NCI-H69 (cell line): ENCODE results near the gene SYS1.

ENCODE experiments used
- DNase-seq: peaks from one replicate; lab custom pipeline; 2025; lab: John Stamatoyannopoulos, UW

Gene SYS1

GRCh38 chr20:45415822-45416637, 53.1 kb downstream of the SYS1 start, which contains the start of gene PIGT:
Gene PIGT (plus strand): TSS chr20:45416141. CDS start chr20:45416157, 16 bp downstream.
- peak; percentile 86 for DNase-seq

DNA sequence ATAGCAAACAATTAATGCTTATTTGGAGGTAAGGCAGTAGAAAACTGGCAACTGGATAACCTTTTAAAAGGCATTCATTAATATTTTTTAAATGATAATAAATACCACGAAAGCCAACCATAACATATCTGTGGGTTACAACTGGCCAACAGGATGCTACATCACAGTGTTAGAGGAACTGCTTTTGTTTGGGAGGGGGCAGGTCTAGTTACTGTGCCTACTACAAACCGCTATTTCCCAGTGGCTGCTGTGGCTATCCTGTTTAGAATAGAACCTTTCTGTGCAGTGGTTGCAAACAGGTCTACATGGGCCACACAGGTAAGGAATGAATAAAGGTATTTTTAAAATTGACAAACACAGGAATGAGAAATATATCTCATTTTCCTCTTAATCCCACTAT, 54.0 kb downstream of the SYS1 start:
- DNase-seq, result no peak
